ENCODE results near the gene RAP1GAP. TPM values are rescaled to one million over a fixed set of nuclear protein-coding genes. Genes with fewer than 3 reads are reported as not detected.

Gene RAP1GAP
- polyA plus RNA-seq, 3 donors, result 0.04 TPM; not detected in 2

GRCh38 chr1:21573971-21574465 lies 95.1 kb downstream of the RAP1GAP start:
- no peaks in the 10 kb centered on the region for H4K20me1 ChIP-seq (ENCODE audit: insufficient read depth, low read length)
- H3K9ac ChIP-seq (ENCODE audit: insufficient read depth, low read length, poor library complexity, severe bottlenecking), result no peak overlapping the region
- H3K9me3 ChIP-seq (replicated peaks in 1 of 2; ENCODE audit: control insufficient read depth in 1 of 2, insufficient read depth in 1 of 2, low read length in 2 of 2), result no peaks in the 10 kb centered on the region
- H3K27ac Mint-ChIP-seq, result peak overlapping the region in 1 of 7 donors; percentile 36
- no peak overlapping the region for H3K4me3 ChIP-seq (replicated peaks in 1 of 3; ENCODE audit: low read depth in 2 of 3, low read length in 3 of 3)
- no peak for DNase-seq
- H3K4me3 Mint-ChIP-seq, result peak overlapping the region in 1 of 2 donors; percentile 59
- H3K27me3 Mint-ChIP-seq (ENCODE audit: low read depth in 3 of 3), result peaks cover 29 to 36% (median 33%) of the 10 kb centered on the region in 3 donors
- WGBS (ENCODE audit: insufficient coverage), result 12% methylated on average over 7 of the region's 11 CpGs
- no peaks in the 10 kb centered on the region for H3K4me1 Mint-ChIP-seq
- H3K27me3 ChIP-seq (ENCODE audit: control insufficient read depth in 2 of 2, insufficient read depth in 2 of 2, low read length in 2 of 2), result peaks cover 0 to 21% of the 10 kb centered on the region in 2 donors
- no peaks in the 10 kb centered on the region for H3K36me3 Mint-ChIP-seq
- no peaks in the 10 kb centered on the region for H3K36me3 ChIP-seq (replicated peaks in 1 of 2; ENCODE audit: control insufficient read depth in 1 of 2, insufficient read depth in 2 of 2, low read length in 2 of 2)
- H3K79me2 ChIP-seq (ENCODE audit: insufficient read depth, low read length), result no peaks in the 10 kb centered on the region
- intact Hi-C loops (cut with micrococcal nuclease), result no loop called here
- H3K27ac ChIP-seq (ENCODE audit: low read depth in 1 of 2, low read length in 2 of 2), result no peak overlapping the region
- peaks cover 0 to 4% (median 2%) of the 10 kb centered on the region in 7 donors for H3K9me3 Mint-ChIP-seq
- H2AFZ ChIP-seq (ENCODE audit: insufficient read depth, low read depth, low read length, poor library complexity, severe bottlenecking), result no peak overlapping the region
- no peaks in the 10 kb centered on the region for H3K4me1 ChIP-seq (ENCODE audit: control insufficient read depth in 1 of 2, insufficient read depth in 2 of 2, low read length in 2 of 2)
- no peak for TF ChIP-seq CTCF (IDR thresholded peaks at IDR 0.05)
- no peak overlapping the region for H3K4me2 ChIP-seq (replicated peaks; ENCODE audit: extremely low read depth, low read length, poor library complexity, severe bottlenecking)

GRCh38 chr1:21573475-21573874 lies 95.7 kb downstream of the RAP1GAP start:
- no peaks in the 10 kb centered on the region for H3K36me3 Mint-ChIP-seq
- H3K36me3 ChIP-seq (replicated peaks in 1 of 2; ENCODE audit: control insufficient read depth in 1 of 2, insufficient read depth in 2 of 2, low read length in 2 of 2), result no peaks in the 10 kb centered on the region
- no peak overlapping the region for H3K4me2 ChIP-seq (replicated peaks; ENCODE audit: extremely low read depth, low read length, poor library complexity, severe bottlenecking)
- no peak overlapping the region for H2AFZ ChIP-seq (ENCODE audit: insufficient read depth, low read depth, low read length, poor library complexity, severe bottlenecking)
- intact Hi-C loops (cut with micrococcal nuclease), result no loop called here
- no peak for DNase-seq
- H3K27me3 Mint-ChIP-seq (ENCODE audit: low read depth in 3 of 3), result peaks cover 29 to 36% (median 33%) of the 10 kb centered on the region in 3 donors
- H3K27me3 ChIP-seq (ENCODE audit: control insufficient read depth in 2 of 2, insufficient read depth in 2 of 2, low read length in 2 of 2), result peaks cover 0 to 21% of the 10 kb centered on the region in 2 donors
- H3K27ac ChIP-seq (ENCODE audit: low read depth in 1 of 2, low read length in 2 of 2), result no peak overlapping the region
- no peaks in the 10 kb centered on the region for H4K20me1 ChIP-seq (ENCODE audit: insufficient read depth, low read length)
- no peak overlapping the region for H3K4me3 ChIP-seq (replicated peaks in 1 of 3; ENCODE audit: low read depth in 2 of 3, low read length in 3 of 3)
- peak overlapping the region in 1 of 2 donors; percentile 55 for H3K4me3 Mint-ChIP-seq
- WGBS (ENCODE audit: insufficient coverage), result 51% methylated on average over 10 of the region's 11 CpGs
- TF ChIP-seq CTCF (IDR thresholded peaks at IDR 0.05), result no peak
- H3K9ac ChIP-seq (ENCODE audit: insufficient read depth, low read length, poor library complexity, severe bottlenecking), result no peak overlapping the region
- H3K4me1 Mint-ChIP-seq, result no peaks in the 10 kb centered on the region
- H3K4me1 ChIP-seq (ENCODE audit: control insufficient read depth in 1 of 2, insufficient read depth in 2 of 2, low read length in 2 of 2), result no peaks in the 10 kb centered on the region
- H3K79me2 ChIP-seq (ENCODE audit: insufficient read depth, low read length), result no peaks in the 10 kb centered on the region
- H3K27ac Mint-ChIP-seq, result no peak overlapping the region
- H3K9me3 ChIP-seq (replicated peaks in 1 of 2; ENCODE audit: control insufficient read depth in 1 of 2, insufficient read depth in 1 of 2, low read length in 2 of 2), result no peaks in the 10 kb centered on the region
- H3K9me3 Mint-ChIP-seq, result peaks cover 0 to 4% (median 2%) of the 10 kb centered on the region in 7 donors
